PC-9 (cell line): ENCODE measurements around the gene TRIO.

Experiments
- CTCF ChIP-seq: fragments of 200-600 bp; sonication (generic); conservative IDR thresholded peaks from 2 replicates; pipeline ENCODE4 v1.6.1; 2017; ENCODE audit warnings: mixed run types, antibody characterized with exemption, mild to moderate bottlenecking, moderate library complexity
- EZH2 ChIP-seq: fragments of 200-600 bp; sonication (generic); IDR thresholded peaks from 2 replicates; pipeline ENCODE4 v1.8.0; 2017; ENCODE audit warnings: antibody characterized with exemption, low read depth

GRCh38 chr5:14156290-14156649 lies 13.1 kb downstream of the TRIO start:
- no peak for TF ChIP-seq EZH2
- TF ChIP-seq CTCF: no peak
